Activated T-helper 17 cell treated with anti-CD3 and anti-CD28 coated beads, Interleukin-2, amount 50 U/mL, for 72 hours (primary cell): ENCODE data around the gene SPATA46. TPM values are rescaled to one million over a fixed set of nuclear protein-coding genes. Genes with fewer than 3 reads are reported as not detected.
"Not testable (repeated sequence)": the region's sequence is repeated elsewhere in the genome, so short reads cannot be mapped to it uniquely, and the experiment has no call there.

Experiments
- ATAC-seq: fragments of 150-1000 bp; cut with Tn5 transposase; replicated peaks from 2 replicates; pipeline ENCODE4 v1.10.0; 2021; ENCODE audit warnings: mild to moderate bottlenecking, moderate library complexity
- H3K27ac Mint-ChIP-seq: one replicate; pipeline ENCODE4 v1.8.0; 2022; ENCODE audit warnings: mixed read lengths
- H3K27me3 Mint-ChIP-seq: one replicate; pipeline ENCODE4 v1.8.0; 2022; ENCODE audit warnings: mixed read lengths
- H3K36me3 Mint-ChIP-seq: one replicate; pipeline ENCODE4 v1.8.0; 2022; ENCODE audit warnings: low read depth, mild to moderate bottlenecking, mixed read lengths
- H3K4me1 Mint-ChIP-seq: one replicate; pipeline ENCODE4 v1.8.0; 2022; ENCODE audit warnings: mixed read lengths
- H3K4me3 Mint-ChIP-seq: one replicate; pipeline ENCODE4 v1.8.0; 2022; ENCODE audit warnings: mild to moderate bottlenecking, mixed read lengths
- H3K9me3 Mint-ChIP-seq: one replicate; pipeline ENCODE4 v1.8.0; 2022; ENCODE audit warnings: mixed read lengths
- total RNA-seq, 2 donors: library from RNA; stranded (reverse); gene quantifications; one replicate each; pipeline ENCODE4 v1.2.3, GENCODE V29; 2022

Gene SPATA46
- total RNA-seq, 2 donors from 2014 or later: not detected

GRCh38 chr1:162360874-162361260 lies 15.8 kb downstream of the SPATA46 start:
- Mint-ChIP-seq H3K4me3 (no peak overlapping the region), H3K36me3 (no peaks in the 10 kb centered on the region), H3K27me3 (peaks cover 21% of the 10 kb centered on the region), H3K4me1 (no peaks in the 10 kb centered on the region), H3K9me3 (no peaks in the 10 kb centered on the region), H3K27ac (no peak overlapping the region)
- ATAC-seq: no peak

- Mint-ChIP-seq H3K4me1 (no peaks in the 10 kb centered on the region), H3K27me3 (peaks cover 21% of the 10 kb centered on the region), H3K4me3 (no peak overlapping the region), H3K27ac (no peak overlapping the region), H3K9me3 (no peaks in the 10 kb centered on the region), H3K36me3 (no peaks in the 10 kb centered on the region)
- ATAC-seq: no peak
These were observed 16.3 kb downstream of the SPATA46 start for GRCh38 chr1:162360237-162360873.

- no peak overlapping the region for H3K27ac Mint-ChIP-seq
These were observed 17.0 kb downstream of the SPATA46 start for GRCh38 chr1:162359523-162360236.

GRCh38 chr1:162358928-162359327 lies 17.7 kb downstream of the SPATA46 start:
- Mint-ChIP-seq H3K4me3 (no peak overlapping the region), H3K4me1 (no peaks in the 10 kb centered on the region), H3K27ac (no peak overlapping the region), H3K27me3 (peaks cover 12% of the 10 kb centered on the region), H3K36me3 (no peaks in the 10 kb centered on the region), H3K9me3 (no peaks in the 10 kb centered on the region)
- no peak for ATAC-seq

More at GRCh38 chr1:162359523-162360236, 17.0 kb downstream of the SPATA46 start:
- ATAC-seq: no peak
- Mint-ChIP-seq H3K9me3 (no peaks in the 10 kb centered on the region), H3K27me3 (peaks cover 19% of the 10 kb centered on the region), H3K36me3 (no peaks in the 10 kb centered on the region), H3K4me1 (no peaks in the 10 kb centered on the region), H3K4me3 (no peak overlapping the region)

- ATAC-seq: no peak
- no peak overlapping the region for H3K4me3 Mint-ChIP-seq
- H3K4me1 Mint-ChIP-seq: no peaks in the 10 kb centered on the region
- peaks cover 12% of the 10 kb centered on the region for H3K27me3 Mint-ChIP-seq
- H3K27ac Mint-ChIP-seq: no peak overlapping the region
- no peaks in the 10 kb centered on the region for H3K9me3 Mint-ChIP-seq
- no peaks in the 10 kb centered on the region for H3K36me3 Mint-ChIP-seq
These were observed 18.9 kb downstream of the SPATA46 start for GRCh38 chr1:162357681-162358266.

- H3K27ac Mint-ChIP-seq: no peak overlapping the region
- peaks cover 13% of the 10 kb centered on the region for H3K27me3 Mint-ChIP-seq
- H3K4me3 Mint-ChIP-seq: no peak overlapping the region
- H3K9me3 Mint-ChIP-seq: no peaks in the 10 kb centered on the region
- no peaks in the 10 kb centered on the region for H3K36me3 Mint-ChIP-seq
- no peaks in the 10 kb centered on the region for H3K4me1 Mint-ChIP-seq
- no peak for ATAC-seq
These were observed 23.0 kb downstream of the SPATA46 start for GRCh38 chr1:162353702-162354101.

GRCh38 chr1:162353078-162353477 lies 23.6 kb downstream of the SPATA46 start:
- Mint-ChIP-seq H3K27ac (no peak overlapping the region), H3K4me1 (no peaks in the 10 kb centered on the region), H3K36me3 (no peaks in the 10 kb centered on the region), H3K4me3 (no peak overlapping the region), H3K27me3 (peaks cover 13% of the 10 kb centered on the region), H3K9me3 (no peaks in the 10 kb centered on the region)
- ATAC-seq: no peak

GRCh38 chr1:162351874-162352273 lies 24.8 kb downstream of the SPATA46 start:
- not testable (repeated sequence) for H3K27me3 Mint-ChIP-seq, ATAC-seq, H3K27ac Mint-ChIP-seq, H3K36me3 Mint-ChIP-seq, H3K9me3 Mint-ChIP-seq, H3K4me3 Mint-ChIP-seq, H3K4me1 Mint-ChIP-seq

- Mint-ChIP-seq H3K4me1 (no peaks in the 10 kb centered on the region), H3K27me3 (peaks cover 7% of the 10 kb centered on the region), H3K4me3 (no peak overlapping the region), H3K36me3 (no peaks in the 10 kb centered on the region), H3K27ac (no peak overlapping the region), H3K9me3 (no peaks in the 10 kb centered on the region)
- ATAC-seq: no peak
These were observed 25.3 kb downstream of the SPATA46 start for GRCh38 chr1:162351246-162351842.

GRCh38 chr1:162349635-162350330 lies 26.9 kb downstream of the SPATA46 start:
- H3K4me3 Mint-ChIP-seq: no peak overlapping the region
- no peak overlapping the region for H3K27ac Mint-ChIP-seq
- H3K9me3 Mint-ChIP-seq: no peaks in the 10 kb centered on the region

GRCh38 chr1:162347281-162347680 lies 29.4 kb downstream of the SPATA46 start:
- Mint-ChIP-seq H3K4me3 (no peak overlapping the region), H3K27ac (no peak overlapping the region), H3K9me3 (no peaks in the 10 kb centered on the region), H3K36me3 (no peaks in the 10 kb centered on the region), H3K27me3 (peaks cover 4% of the 10 kb centered on the region), H3K4me1 (no peaks in the 10 kb centered on the region)
- ATAC-seq: no peak

More at GRCh38 chr1:162349635-162350330, 26.9 kb downstream of the SPATA46 start:
- H3K27me3 Mint-ChIP-seq: peaks cover 7% of the 10 kb centered on the region
- H3K36me3 Mint-ChIP-seq: no peaks in the 10 kb centered on the region
- no peak for ATAC-seq
- H3K4me1 Mint-ChIP-seq: no peaks in the 10 kb centered on the region

GRCh38 chr1:162343470-162343869 lies 33.2 kb downstream of the SPATA46 start:
- no peaks in the 10 kb centered on the region for H3K9me3 Mint-ChIP-seq
- H3K27ac Mint-ChIP-seq: no peak overlapping the region
- peaks cover 5% of the 10 kb centered on the region for H3K27me3 Mint-ChIP-seq
- no peaks in the 10 kb centered on the region for H3K36me3 Mint-ChIP-seq
- no peak overlapping the region for H3K4me3 Mint-ChIP-seq
- no peak for ATAC-seq
- H3K4me1 Mint-ChIP-seq: no peaks in the 10 kb centered on the region

- Mint-ChIP-seq H3K27ac (no peak overlapping the region), H3K9me3 (no peaks in the 10 kb centered on the region), H3K36me3 (no peaks in the 10 kb centered on the region)
These were observed 34.1 kb downstream of the SPATA46 start for GRCh38 chr1:162342452-162342983.

GRCh38 chr1:162336621-162337285 lies 39.9 kb downstream of the SPATA46 start:
- H3K4me3 Mint-ChIP-seq: no peak overlapping the region
- peaks cover 20% of the 10 kb centered on the region for H3K27me3 Mint-ChIP-seq
- no peaks in the 10 kb centered on the region for H3K9me3 Mint-ChIP-seq
- H3K4me1 Mint-ChIP-seq: no peaks in the 10 kb centered on the region
- no peak for ATAC-seq
- H3K36me3 Mint-ChIP-seq: no peaks in the 10 kb centered on the region
- no peak overlapping the region for H3K27ac Mint-ChIP-seq

More at GRCh38 chr1:162342452-162342983, 34.1 kb downstream of the SPATA46 start:
- no peaks in the 10 kb centered on the region for H3K4me1 Mint-ChIP-seq
- ATAC-seq: no peak
- H3K4me3 Mint-ChIP-seq: no peak overlapping the region
- H3K27me3 Mint-ChIP-seq: peaks cover 5% of the 10 kb centered on the region
